ENCODE results near the gene MMEL1.

Gene MMEL1

GRCh38 chr1:2604844-2605508 lies 27.8 kb downstream of the MMEL1 start:
- DNase-seq: no peak

- peak; percentile 9 for DNase-seq
Measured at GRCh38 chr1:2604156-2604843, 28.5 kb downstream of the MMEL1 start.

GRCh38 chr1:2603521-2604155 lies 29.2 kb downstream of the MMEL1 start:
- DNase-seq: peak; percentile 7

- DNase-seq: no peak
Measured at GRCh38 chr1:2602866-2603520, 29.8 kb downstream of the MMEL1 start.

- DNase-seq: no peak
Measured at GRCh38 chr1:2602311-2602835, 30.4 kb downstream of the MMEL1 start.

- DNase-seq: no peak
Measured at GRCh38 chr1:2601721-2602303, 31.0 kb downstream of the MMEL1 start.

- DNase-seq: no peak
Measured at GRCh38 chr1:2598329-2598931, 34.4 kb downstream of the MMEL1 start.

- no peak for DNase-seq
Measured at GRCh38 chr1:2597441-2598328, 35.1 kb downstream of the MMEL1 start.

- no peak for DNase-seq
Measured at GRCh38 chr1:2596530-2597333, 36.1 kb downstream of the MMEL1 start.

GRCh38 chr1:2595812-2596529 lies 36.8 kb downstream of the MMEL1 start:
- peak; percentile 8 for DNase-seq

GRCh38 chr1:2595261-2595811 lies 37.5 kb downstream of the MMEL1 start:
- no peak for DNase-seq

- DNase-seq: no peak
Measured at GRCh38 chr1:2594641-2595131, 38.1 kb downstream of the MMEL1 start.

GRCh38 chr1:2594001-2594640 lies 38.7 kb downstream of the MMEL1 start:
- no peak for DNase-seq

- peak; percentile 8 for DNase-seq
Measured at GRCh38 chr1:2593251-2593878, 39.5 kb downstream of the MMEL1 start.

GRCh38 chr1:2592672-2593071 lies 40.1 kb downstream of the MMEL1 start:
- DNase-seq: peak; percentile 9

GRCh38 chr1:2591581-2592261 lies 41.1 kb downstream of the MMEL1 start:
- no peak for DNase-seq

- no peak for DNase-seq
Measured at GRCh38 chr1:2591233-2591580, 41.6 kb downstream of the MMEL1 start.
